ENCODE data around the gene ANKLE1.

Gene ANKLE1

GRCh38 chr19:17334414-17335409, 53.0 kb downstream of the ANKLE1 start, which contains the start of gene ANO8:
Gene ANO8 (minus strand): TSS chr19:17334855. CDS start chr19:17334670, 185 bp downstream.
- DNase-seq (ENCODE audit: low spot score) = peak; percentile 96
- in situ Hi-C loops (cut with MboI; ENCODE audit: low pct_unique_long_range_greater_than_20kb, low sequenced_read_pairs, unreplicated experiment) = no loop called here
- TF ChIP-seq, protein P1, sequence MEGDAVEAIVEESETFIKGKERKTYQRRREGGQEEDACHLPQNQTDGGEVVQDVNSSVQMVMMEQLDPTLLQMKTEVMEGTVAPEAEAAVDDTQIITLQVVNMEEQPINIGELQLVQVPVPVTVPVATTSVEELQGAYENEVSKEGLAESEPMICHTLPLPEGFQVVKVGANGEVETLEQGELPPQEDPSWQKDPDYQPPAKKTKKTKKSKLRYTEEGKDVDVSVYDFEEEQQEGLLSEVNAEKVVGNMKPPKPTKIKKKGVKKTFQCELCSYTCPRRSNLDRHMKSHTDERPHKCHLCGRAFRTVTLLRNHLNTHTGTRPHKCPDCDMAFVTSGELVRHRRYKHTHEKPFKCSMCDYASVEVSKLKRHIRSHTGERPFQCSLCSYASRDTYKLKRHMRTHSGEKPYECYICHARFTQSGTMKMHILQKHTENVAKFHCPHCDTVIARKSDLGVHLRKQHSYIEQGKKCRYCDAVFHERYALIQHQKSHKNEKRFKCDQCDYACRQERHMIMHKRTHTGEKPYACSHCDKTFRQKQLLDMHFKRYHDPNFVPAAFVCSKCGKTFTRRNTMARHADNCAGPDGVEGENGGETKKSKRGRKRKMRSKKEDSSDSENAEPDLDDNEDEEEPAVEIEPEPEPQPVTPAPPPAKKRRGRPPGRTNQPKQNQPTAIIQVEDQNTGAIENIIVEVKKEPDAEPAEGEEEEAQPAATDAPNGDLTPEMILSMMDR (IDR thresholded peaks at IDR 0.05; ENCODE audit: extremely low read depth, insufficient read depth, missing control alignments) = no peak

- TF ChIP-seq, protein P1 (IDR thresholded peaks at IDR 0.05; ENCODE audit: extremely low read depth, insufficient read depth, missing control alignments) = no peak
- DNase-seq (ENCODE audit: low spot score) = no peak
- in situ Hi-C loops (cut with MboI; ENCODE audit: low pct_unique_long_range_greater_than_20kb, low sequenced_read_pairs, unreplicated experiment) = no loop called here
Measured at GRCh38 chr19:17335575-17335974, 53.9 kb downstream of the ANKLE1 start.

Data from GM13977 (cell line).